OCI-LY3 (cell line): Measurements from ENCODE around the gene FSCN2.

Source experiments
- EZH2phosphoT487 ChIP-seq: fragments of 200-600 bp; shearing (Covaris generic); IDR thresholded peaks from 2 replicates; pipeline ENCODE4 v1.6.1; 2018; ENCODE audit warnings: antibody characterized with exemption, mixed run types, low read depth
- TF ChIP-seq, protein P1 (sequence below): fragments of 200-600, 300-600 bp; sonication (generic); IDR thresholded peaks from 2 replicates; pipeline ENCODE4 v1.5.1; 2014; ENCODE audit warnings: antibody characterized with exemption, low read length, low read depth

DNA sequence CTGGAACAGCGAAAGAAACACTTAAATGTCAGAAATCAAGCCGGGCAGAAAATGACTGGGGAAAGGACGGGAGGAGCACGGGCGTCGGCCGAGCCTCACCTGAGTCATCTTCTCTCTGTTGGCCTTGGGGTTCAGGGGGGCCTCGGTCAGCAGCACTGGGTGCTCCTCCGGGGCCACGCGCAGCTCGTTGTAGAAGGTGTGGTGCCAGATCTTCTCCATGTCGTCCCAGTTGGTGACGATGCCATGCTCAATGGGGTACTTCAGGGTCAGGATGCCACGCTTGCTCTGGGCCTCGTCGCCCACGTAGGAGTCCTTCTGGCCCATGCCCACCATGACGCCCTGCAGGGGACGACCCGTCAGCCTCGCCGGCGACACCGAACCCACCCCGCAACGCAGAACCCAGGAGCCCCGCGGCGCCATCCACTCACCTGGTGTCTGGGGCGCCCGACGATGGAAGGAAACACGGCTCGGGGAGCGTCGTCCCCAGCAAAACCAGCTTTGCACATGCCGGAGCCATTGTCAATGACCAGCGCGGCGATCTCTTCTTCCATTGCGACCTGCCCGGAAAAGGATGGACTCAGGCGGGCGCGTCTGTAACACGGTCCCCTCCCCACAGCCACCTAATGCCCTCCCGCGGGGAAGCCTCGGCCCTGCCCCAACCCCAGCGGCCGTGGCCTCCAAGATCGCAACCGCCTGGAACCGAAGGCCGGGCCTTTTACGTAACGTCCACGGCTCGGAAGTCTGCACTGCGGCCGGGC is 16.2 kb upstream of the FSCN2 start:
- TF ChIP-seq, protein P1, sequence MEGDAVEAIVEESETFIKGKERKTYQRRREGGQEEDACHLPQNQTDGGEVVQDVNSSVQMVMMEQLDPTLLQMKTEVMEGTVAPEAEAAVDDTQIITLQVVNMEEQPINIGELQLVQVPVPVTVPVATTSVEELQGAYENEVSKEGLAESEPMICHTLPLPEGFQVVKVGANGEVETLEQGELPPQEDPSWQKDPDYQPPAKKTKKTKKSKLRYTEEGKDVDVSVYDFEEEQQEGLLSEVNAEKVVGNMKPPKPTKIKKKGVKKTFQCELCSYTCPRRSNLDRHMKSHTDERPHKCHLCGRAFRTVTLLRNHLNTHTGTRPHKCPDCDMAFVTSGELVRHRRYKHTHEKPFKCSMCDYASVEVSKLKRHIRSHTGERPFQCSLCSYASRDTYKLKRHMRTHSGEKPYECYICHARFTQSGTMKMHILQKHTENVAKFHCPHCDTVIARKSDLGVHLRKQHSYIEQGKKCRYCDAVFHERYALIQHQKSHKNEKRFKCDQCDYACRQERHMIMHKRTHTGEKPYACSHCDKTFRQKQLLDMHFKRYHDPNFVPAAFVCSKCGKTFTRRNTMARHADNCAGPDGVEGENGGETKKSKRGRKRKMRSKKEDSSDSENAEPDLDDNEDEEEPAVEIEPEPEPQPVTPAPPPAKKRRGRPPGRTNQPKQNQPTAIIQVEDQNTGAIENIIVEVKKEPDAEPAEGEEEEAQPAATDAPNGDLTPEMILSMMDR: no peak
- no peak for TF ChIP-seq EZH2phosphoT487
